Activated CD4-positive, alpha-beta T cell treated with anti-CD3 and anti-CD28 coated beads, Interleukin-2, amount 50 U/mL, for 24 hours (primary cell): ENCODE data around the gene PTPRN2.
"Not testable (repeated sequence)": the region's sequence is repeated elsewhere in the genome, so short reads cannot be mapped to it uniquely, and the experiment has no call there.

Experiments
- DNase-seq, 2 donors: peaks; one replicate each; pipeline ENCODE4 v3.0.0-alpha.2; 2020; ENCODE audit warnings: low read depth in 1 of 2, low spot score in 1 of 2

The PTPRN2 gene

DNA sequence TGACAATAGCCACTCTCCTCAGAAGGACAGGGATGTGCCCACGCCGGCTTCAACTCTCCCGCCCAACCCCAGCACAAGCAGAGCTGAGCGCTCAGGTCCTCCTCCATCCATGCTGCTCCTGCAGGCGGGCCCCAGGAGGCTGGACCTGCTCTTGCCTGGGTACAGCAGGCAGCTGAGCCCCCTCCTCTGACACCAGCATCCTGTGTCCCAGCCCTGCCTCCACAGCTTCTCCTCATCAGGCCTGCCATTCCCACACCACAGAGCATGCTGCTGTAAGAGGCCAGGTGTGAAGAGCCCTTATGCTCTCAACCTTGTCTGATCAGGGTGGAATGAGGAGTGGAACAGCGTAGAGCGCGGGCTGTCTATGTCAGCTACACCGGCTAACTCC lies 302.2 kb downstream of the PTPRN2 start:
- no peak for DNase-seq

DNA sequence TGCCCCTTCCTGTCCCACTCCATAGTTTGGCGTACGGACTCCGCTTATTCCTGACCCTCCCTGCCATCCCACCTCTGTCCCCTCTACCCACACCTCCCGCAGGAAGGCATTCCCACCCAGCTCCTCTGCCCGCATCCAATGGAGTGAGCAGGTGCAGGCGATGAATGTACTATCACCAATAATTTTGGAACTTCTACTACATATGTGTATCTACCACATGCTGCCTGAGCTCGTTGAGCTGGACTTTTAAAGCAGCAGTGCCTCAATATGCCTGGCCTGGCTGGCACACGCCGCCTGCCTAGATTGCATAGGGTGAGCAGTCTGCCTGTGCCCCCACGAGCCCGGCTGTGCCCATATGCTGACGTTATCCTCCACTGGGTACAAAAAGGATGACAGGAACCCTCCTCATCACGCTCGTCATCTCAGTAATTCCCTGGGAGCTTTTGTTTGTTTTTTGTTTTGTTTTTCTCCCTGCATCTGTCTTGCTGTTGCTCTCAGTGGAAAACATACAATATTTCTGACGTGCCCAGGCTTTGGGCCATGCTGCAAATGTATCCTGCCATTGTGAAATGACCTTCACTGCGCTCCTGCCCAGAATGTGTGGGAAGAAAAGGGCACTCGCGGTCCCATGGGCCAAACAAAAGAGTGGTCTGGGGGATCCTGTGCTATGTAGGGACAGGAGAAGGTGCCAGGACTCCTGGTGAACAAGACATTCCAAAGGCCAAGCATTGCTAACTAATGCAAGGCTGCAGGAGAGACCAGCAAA lies 302.8 kb downstream of the PTPRN2 start:
- DNase-seq: no peak

DNA sequence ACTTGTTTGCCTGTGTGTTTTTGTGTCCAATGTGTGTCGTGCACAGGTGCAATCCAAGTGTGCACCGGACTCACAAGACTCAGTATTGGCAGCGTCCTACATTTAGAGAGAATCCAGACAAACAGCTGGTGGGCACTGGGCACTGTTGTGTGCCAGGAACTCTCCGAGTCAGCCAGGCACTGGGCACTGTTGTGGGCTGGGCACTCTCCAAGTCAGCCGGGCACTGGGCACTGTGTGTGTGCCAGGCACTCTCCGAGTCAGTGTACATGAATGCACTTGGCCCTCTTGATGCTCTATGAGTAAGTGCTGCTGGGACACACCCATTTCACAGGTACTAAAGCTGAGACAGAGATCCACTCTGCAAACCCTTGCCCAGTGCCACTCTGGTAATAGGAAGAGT lies 303.5 kb downstream of the PTPRN2 start:
- DNase-seq: no peak

DNA sequence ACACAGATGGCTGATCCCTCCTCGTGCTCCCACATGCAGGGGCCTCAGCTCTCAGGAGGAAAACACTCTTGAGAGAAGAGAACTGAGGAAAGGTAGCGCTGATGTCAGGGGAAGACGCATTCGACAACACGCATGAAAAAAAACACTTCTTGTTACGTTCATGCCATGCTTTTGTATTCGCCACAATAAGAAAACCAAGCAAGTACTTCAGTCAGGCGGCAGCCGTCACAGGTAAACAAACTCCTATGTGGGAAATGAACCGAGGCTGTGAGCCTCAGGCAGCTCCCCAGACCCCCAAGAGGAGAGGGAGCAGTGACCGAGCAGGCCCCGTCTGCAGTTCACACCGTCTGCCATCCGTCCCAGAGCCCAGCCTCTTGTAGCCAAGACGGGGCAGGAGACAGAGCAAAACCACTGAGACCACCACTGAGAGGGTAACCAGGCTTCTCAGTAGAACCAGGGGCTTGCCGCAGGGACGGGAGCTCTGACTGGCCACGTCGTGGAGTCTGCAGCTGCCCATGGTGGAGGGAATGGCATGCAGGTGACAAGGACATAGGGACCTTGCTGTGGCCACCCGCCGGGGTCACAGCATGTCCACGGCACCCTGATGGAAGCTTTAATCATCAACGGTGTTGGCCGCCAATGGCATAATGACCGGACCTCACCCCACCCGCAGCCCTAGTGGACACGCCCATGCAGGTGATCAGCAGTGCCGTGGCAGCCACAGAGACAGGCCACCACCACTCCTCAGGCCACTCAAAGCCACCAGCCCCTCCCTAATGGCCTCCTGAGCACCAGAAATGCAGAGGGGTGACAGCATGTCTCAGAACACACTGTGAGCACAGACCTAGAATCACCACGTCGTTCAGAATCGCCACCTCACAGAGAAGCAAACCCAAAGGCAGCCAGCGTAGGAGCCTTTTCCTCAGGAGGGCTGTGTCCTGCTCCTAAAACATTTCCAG lies 304.3 kb downstream of the PTPRN2 start:
- DNase-seq: no peak

DNA sequence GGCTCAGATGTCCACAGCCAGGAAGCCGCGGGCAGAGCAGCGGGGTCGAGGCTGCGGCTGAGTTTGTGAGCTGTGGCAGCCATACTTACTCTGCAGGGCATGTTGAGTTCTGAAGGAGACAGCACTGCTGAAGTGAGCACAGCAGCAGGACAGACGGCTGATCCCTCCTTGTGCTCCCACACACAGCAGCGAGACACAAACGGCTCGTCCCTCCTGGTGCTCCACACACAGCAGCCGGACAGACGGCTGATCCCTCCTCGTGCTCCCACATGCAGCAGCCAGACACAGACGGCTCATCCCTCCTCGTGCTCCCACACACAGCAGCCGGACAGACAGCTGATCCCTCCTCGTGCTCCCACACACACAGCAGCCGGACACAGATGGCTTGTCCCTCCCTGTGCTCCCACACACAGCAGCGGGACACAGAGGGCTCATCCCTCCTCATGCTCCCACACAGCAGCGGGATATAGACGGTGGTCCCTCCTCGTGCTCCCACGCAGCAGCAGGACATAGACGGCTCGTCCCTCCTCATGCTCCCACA lies 305.1 kb downstream of the PTPRN2 start:
- DNase-seq: no peak

DNA sequence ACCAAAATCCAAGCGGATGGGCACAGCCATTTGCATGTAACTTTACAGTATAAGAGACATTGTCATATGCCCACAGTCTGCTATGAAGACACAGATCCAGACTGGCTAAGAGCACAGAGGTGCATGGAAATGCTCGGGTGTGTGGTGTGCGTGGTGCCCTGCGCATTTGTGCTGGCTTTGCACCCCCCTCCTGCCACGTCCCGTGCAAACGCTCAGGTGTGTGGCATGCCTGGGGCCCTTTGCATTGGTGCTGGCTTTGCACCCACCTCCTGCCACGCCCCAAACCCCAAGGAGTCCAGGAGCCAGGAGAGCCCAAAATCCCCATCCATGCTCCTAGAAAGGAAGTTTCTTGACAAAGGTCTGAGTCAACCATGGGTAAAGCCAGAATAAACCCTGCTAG lies 306.2 kb downstream of the PTPRN2 start:
- no peak for DNase-seq

DNA sequence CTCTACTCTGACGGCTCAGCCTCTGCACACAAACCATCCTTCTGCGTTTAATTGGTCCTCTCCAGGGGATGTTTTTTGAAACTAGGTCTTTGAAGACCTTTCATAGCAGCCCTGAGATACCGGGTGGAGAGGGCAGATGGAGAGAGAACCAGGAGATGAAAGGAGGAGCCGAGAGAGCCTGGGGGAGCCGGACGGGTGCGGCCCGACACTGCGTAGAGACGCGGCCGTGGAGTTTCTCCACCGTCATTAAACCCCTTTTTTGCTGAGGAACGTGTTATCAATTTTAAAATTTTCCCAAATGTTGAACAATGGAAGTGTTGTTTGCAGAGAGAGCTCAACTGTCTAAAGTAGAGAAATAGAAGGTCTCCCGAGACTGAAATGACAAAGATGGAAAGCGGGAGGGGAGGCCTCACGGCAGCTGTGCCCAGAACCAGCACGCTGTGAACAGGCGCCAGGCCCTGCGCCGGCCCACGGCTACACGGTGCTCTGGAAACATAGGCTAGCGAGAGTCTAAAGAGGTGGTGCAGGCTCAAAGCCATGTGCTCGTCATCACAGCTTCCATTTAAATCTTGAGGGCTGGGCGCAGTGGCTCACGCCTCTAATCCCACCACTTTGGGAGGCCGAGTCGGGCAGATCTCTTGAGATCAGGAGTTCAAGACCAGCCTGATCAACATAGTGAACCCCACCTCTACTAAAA lies 307.0 kb downstream of the PTPRN2 start:
- DNase-seq: no peak

DNA sequence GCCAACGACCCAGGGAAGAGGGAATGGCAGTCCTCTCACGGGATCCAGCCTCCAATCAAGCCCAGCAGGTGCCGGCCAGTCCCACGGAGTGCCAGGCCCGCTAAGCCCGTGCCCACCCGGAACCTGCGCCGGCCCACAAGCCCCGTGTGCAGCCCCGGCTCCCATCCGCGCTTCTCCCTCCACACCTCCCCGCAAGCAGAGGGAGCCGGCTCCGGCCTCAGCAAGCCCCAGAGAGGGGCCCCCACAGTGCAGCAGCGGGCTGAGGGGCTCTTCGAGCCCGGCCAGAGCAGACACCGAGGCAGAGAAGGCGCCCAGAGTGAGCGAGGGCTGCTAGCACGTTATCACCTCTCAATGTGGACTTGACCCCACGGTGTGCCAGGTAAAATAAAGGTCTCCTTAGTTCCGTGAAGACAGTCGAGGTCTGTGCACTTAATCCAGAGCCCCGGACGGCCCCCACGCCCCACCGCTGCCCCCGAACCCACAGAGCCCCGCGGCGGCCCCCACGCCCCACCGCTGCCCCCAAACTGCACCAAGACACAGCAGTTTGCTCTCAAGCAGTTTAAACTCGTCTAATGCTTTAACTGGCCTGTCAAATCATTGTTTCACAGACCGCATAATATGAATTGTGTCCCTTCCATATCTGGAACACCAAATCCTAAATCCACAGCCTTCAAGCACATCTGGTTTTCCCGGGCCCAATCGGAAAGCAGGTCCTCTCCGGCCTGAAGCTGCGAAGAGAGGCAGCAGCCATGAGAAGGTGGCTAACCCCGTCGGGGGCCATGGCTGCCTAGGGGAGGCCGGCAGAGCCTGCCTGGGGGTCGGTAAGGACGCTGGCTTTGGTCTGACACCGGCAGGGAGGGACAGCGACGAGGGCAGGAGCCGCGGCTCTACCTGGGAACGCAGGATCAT lies 307.8 kb downstream of the PTPRN2 start:
- no peak for DNase-seq

DNA sequence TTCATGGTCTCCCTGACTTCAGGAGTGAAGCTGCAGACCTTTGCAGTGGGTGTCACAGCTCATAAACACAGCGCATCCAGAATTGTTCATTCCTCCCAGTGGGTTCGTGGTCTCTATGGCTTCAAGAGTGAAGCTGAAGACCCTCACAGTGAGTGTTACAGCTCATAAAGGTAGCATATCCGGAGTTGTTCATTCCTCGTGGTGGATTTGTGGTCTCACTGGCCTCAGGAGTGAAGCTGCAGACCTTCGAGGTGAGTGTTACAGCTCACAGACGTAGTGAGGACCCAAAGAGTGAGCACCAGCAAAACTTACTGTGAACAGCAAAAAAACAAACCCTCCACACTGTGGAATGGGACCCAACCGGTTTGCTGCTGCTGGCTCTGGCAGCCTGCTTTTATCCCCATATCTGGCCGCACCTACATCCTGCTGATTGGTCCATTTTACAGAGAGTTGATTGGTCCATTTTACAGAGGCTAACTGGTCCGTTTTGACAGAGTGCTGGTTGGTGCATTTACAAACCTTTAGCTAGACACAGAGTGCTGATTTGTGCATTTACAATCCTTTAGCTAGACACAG lies 308.8 kb downstream of the PTPRN2 start:
- no peak for DNase-seq

DNA sequence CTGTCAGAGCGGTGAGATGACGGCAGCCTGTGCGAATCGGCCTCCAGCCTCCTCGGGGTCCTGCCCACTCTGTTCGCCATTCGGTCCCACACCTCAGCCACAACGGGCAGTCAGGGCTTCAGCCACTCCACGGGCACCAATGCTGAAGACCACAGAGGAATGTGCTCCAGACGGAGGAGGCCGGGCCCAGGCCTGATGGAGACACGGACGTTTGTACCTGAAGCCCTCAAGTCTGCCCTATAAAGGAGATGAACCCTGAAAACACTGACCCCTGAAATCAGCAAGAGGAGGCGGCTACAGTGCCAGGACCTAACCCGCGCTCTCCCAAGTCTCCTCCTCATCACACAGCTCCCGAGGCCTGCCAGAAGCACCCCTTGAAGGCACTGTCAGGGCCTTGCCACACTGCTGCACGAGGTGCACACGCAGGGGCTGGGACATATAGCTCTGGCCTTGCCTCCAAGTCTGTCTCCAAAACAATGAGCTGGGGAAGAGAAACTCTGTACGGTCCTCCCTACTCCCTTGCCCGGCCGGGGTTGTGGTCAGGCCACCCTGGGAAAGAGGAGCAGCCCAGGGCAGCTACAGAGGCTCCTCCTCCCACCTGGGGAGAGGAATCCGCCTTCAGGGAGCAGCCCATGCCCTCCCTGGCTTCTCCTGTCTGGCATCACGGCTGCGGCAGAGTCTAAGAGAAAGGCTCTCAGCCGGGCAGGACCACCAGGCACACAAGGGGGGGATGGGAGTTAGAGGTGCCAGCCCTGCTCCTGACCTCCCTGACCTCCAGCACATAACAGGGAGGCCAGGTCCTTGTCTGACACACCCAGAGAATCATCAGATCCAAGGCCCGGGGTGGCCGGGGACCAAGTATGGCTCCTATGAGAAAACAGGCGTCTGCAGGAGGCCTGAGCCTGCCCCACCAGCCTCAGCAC lies 310.1 kb downstream of the PTPRN2 start:
- DNase-seq: no peak

DNA sequence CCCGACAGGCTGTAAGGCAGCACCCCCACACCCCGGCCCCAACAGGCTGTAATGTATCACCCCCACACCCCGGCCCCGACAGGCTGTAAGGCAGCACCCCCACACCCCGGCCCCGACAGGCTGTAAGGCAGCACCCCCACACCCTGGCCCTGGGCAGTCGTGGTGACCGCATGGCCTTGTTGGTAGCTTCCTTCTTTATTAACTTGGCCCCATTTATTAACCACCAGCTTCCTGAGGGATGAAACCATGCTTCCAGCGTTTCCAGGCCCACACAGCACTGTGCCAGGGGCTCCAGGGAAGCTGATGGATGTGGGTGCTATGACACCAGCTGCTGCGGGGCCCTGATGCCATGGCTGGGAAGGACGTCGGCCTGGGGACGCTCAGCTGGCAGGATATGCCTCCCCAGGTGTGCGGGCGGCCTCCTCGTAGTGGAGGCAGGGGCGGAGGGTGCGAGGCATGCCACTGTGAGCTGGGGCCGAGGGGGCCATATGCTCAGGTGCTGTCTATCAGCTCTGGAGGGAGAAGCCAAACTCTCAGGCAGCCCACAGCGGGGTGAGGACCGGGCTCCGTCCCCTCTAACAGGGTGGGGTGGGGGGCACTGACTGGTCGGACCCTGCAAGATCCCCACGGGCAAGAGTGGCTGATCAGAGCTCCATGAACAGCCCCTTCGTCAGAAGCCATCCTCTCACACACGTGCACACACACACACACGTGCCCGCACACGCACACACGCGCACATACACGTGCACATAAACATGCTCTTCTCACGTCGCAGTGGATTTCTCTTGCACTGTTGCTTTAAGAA lies 311.0 kb downstream of the PTPRN2 start:
- no peak for DNase-seq

DNA sequence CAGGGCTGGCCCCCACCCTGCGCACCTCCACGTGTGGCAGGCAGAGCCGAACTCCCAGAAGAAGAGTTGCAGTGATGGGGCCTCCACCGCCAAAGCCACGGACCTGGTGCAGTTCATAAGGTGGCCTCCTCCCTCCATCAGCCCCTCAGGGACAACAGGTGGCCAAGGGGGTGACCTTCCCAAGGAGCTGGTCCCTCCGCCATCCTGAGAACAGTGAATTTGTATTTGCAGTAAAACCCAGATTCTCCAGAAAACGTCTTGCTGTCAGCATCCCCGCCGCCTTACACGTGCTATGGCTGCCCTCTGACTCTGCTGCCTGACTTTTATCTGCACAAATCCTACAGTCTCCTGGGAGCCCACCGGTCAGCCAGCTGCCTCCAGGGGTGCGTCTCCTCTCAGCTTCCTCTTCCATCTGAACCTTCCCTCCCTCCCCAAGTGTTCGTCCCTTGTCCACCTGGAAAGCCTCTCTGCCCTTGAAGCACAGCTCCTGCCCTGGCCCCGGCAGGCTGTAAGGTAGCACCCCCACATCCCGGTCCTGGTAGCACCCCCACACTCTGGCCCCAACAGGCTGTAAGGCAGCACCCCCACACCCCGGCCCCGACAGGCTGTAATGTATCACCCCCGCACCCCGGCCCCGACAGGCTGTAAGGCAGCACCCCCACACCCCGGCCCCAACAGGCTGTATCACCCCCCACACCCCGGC lies 311.8 kb downstream of the PTPRN2 start:
- DNase-seq: no peak

DNA sequence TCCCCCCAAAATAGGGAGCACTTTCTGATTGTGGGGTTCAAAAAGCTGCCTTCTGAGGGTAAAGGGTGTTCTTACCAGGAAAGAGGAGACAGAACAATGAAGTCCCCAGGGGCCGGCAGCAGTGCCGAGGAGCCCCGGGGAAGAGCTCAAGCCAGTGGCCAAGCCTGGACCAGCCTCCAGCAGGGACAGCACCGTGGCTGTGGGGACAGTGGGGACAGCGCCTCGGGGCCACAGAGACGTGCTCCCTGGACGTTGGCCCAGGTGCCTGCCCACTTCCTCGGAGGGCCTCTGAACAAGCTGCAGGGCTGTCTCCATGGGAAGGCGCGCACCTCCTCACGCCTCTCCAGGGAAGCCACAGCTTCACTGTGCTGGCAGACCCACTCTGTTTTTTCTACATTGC lies 312.6 kb downstream of the PTPRN2 start:
- no peak for DNase-seq

DNA sequence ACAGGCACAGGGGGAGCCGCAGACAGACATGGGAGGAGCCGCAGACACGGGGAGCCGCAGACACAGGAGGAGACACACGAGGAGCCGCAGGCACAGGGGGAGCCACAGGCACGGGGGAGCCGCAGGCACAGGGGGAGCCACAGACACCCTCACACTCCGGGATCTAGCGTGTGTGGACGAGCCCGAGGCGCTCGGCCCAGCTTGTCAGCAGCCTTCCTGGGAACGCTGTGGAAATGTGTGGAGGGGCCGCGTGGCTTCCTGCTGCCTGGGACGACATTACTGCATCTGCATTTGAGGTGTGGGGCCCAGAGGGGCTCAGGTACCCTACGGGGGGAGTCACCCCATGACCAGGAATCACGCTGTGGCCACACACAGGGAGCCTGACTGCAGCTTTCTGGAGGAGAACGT lies 313.2 kb downstream of the PTPRN2 start:
- DNase-seq: no peak

DNA sequence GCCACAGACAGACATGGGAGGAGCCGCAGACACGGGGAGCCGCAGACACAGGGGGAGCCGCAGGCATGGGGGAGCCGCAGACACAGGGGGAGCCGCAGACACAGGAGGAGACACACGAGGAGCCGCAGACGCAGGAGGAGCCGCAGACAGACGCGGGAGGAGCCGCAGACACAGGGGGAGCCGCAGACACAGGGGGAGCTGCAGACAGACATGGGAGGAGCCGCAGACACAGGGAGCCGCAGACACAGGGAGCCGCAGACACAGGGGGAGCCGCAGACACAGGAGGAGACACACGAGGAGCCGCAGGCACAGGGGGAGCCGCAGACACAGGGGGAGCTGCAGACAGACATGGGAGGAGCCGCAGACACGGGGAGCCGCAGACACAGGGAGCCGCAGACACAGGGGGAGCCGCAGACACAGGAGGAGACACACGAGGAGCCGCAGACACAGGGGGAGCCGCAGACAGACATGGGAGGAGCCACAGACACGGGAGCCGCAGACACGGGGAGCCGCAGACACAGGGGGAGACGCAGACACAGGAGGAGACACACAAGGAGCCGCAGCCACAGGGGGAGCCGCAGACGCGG lies 313.8 kb downstream of the PTPRN2 start:
- not testable (repeated sequence) for DNase-seq

DNA sequence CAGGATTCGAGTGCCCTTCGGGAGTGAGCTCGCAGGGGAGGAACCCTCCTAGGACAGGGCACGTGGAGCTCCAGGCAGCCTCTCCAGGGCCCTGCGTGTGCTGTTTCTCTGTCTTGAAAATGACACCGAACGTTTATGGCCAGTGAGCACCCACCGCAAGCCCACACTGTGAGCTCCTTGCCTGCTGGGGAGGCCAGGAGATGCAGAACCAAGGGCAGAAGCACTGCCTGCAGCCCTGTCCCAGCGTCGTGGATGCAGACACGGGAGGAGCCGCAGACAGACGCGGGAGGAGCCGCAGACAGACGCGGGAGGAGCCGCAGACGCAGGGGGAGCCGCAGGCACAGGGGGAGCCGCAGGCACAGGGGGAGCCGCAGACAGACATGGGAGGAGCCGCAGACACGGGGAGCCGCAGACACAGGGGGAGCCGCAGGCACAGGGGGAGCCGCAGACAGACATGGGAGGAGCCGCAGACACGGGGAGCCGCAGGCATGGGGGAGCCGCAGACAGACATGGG lies 314.4 kb downstream of the PTPRN2 start:
- no peak for DNase-seq
